ENCODE measurements around the gene LAMB1.

LAMB1 gene

GRCh38 chr7:107953924-107954303, 49.0 kb downstream of the LAMB1 start:
- DNase-seq (ENCODE audit: low read depth), result no peak
- TF ChIP-seq CTCF (conservative IDR thresholded peaks at IDR 0.05; ENCODE audit: control insufficient read depth, insufficient read depth, low read depth, low read length), result no peak
- no peak overlapping the region for H3K4me3 ChIP-seq (ENCODE audit: control insufficient read depth, low read depth, low read length)

DNA sequence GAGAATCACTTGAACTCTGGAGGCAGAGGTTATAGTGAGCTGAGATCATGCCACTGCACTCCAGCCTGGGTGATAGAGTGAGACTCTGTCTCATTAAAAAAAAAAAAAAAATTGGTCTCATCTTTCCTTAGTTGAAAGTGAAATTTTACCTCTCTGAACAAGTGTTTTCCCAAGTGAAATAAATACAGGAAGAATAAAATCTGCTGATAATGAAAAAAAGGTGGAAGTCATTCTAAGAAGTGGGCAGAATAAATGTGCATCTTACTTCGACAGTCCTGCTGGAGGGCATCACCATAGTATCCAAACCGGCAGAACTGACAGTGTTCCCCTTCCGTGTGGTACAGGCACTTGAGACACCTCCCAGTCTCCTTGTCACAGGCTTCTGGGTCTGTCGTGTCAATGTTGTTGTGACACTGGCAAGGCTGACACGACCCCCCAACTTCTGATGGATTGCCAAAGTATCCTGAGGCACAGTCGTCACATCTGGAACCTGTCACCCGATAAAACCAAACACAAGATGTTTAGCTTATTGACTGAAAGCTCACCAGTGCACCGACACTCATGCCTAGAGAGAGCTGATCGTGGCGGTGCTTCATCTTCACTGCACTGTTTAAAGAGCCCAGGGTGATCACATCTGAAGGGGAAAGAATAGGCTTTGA, 49.6 kb downstream of the LAMB1 start:
- no peak overlapping the region for H3K4me3 ChIP-seq (ENCODE audit: control insufficient read depth, low read depth, low read length)
- DNase-seq (ENCODE audit: low read depth), result no peak
- TF ChIP-seq CTCF (conservative IDR thresholded peaks at IDR 0.05; ENCODE audit: control insufficient read depth, insufficient read depth, low read depth, low read length), result no peak

DNA sequence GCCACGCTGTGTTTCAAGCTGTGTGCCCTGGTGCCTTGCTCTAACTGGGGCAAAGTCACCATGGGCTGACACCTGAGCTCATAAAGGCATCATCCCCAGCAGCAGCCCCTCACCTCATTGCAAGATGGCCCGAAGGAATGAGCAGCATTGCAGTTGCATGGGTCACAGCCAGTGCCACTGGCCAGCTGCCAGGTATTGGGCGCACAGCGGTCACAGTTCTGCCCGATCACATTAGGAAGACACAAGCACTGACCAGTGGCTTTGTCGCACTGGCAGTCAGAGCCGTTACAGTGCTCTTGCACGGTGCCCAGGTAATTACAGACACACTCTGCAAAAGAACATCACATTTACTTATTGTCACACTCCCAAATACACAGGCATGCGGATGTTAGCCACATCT, 51.1 kb downstream of the LAMB1 start:
- no peak overlapping the region for H3K4me3 ChIP-seq (ENCODE audit: control insufficient read depth, low read depth, low read length)
- DNase-seq (ENCODE audit: low read depth), result no peak
- TF ChIP-seq CTCF (conservative IDR thresholded peaks at IDR 0.05; ENCODE audit: control insufficient read depth, insufficient read depth, low read depth, low read length), result no peak

DNA sequence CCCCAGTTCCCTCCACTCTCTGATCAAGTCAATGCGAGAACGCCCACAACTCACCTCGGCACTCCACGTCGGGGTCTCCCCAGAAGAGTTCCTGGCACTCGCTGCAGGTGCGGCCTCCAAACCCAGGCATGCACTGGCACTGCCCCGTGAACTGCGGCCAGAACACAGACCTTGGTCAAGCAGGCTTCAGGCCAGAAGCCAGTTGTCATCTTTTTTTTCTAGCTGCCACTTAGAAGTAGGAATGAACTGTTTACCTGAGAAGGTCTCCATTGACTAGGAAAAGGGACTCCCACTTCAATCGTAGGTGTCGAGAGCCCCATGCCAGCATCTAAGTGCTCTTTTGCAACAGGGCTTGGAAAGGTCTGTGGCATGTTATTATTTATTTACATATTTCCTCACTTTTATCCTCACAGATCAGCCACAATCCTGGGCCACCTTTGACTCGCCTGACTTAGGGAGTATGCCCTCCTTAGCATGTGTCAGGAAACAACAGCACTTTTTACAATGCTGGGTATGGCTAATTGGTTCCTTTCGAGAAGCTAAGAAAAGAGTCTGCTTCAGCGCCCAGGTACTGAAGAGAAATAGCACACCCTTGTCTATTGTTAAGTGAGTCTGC, 51.7 kb downstream of the LAMB1 start:
- H3K4me3 ChIP-seq (ENCODE audit: control insufficient read depth, low read depth, low read length), result no peak overlapping the region
- DNase-seq (ENCODE audit: low read depth), result no peak
- no peak for TF ChIP-seq CTCF (conservative IDR thresholded peaks at IDR 0.05; ENCODE audit: control insufficient read depth, insufficient read depth, low read depth, low read length)

DNA sequence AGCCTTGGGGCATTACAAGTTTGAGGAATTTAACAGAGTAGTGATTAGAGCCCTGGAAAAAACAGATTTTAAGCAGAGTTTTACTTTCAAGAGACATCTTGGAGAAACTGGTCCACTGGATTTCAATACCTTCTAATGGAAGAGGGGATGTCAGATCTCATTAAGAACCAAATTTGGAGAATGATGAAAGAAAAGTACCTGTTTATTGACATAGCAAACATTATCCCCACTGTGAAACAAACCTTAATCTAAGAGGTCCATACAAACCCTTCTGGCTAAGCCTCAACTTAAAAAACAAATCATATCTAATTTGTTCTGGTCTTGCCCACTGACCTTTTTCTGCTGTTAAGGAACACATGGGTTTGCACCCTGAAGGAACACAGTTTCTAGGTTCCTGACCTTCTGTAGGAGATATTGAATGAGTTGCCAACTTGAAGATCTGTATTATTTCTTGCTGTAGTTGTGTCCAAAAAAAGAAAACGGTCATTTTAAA, 53.5 kb downstream of the LAMB1 start:
- no peak for DNase-seq (ENCODE audit: low read depth)
- TF ChIP-seq CTCF (conservative IDR thresholded peaks at IDR 0.05; ENCODE audit: control insufficient read depth, insufficient read depth, low read depth, low read length), result no peak
- H3K4me3 ChIP-seq (ENCODE audit: control insufficient read depth, low read depth, low read length), result no peak overlapping the region

GRCh38 chr7:107948645-107949442, 54.1 kb downstream of the LAMB1 start:
- no peak overlapping the region for H3K4me3 ChIP-seq (ENCODE audit: control insufficient read depth, low read depth, low read length)
- DNase-seq (ENCODE audit: low read depth), result peak; percentile 96

More at GRCh38 chr7:107948645-107949442, 54.1 kb downstream of the LAMB1 start:
- TF ChIP-seq CTCF (conservative IDR thresholded peaks at IDR 0.05; ENCODE audit: control insufficient read depth, insufficient read depth, low read depth, low read length), result no peak

Measured in fibroblast of mammary gland (primary cell).